GM23248 (cell line): ENCODE data around the gene NCSTN. TPM values are rescaled to one million over a fixed set of nuclear protein-coding genes. Genes with fewer than 3 reads are reported as not detected.
A peak's percentile ranks its signal among the peaks of the same experiment; 100 is the strongest.

ENCODE experiments used
- DNase-seq: peaks from one replicate; pipeline ENCODE4 v3.0.0-alpha.2; 2015
- H2AFZ ChIP-seq: fragments of 200-600 bp; sonication (generic); 2 replicates; pipeline ENCODE4 v1.6.1; 2016; ENCODE audit warnings: antibody characterized with exemption
- H3F3A ChIP-seq: fragments of 200-600 bp; sonication (generic); 2 replicates; pipeline ENCODE4 v1.6.1; 2016; ENCODE audit warnings: mild to moderate bottlenecking, antibody characterized with exemption, mixed run types; ENCODE audit not compliant: insufficient read depth
- H3K27ac ChIP-seq: fragments of 200-600 bp; sonication (generic); 2 replicates; pipeline ENCODE4 v1.5.1; 2016; ENCODE audit warnings: mild to moderate bottlenecking
- H3K27me3 ChIP-seq: fragments of 200-600 bp; sonication (generic); replicated peaks from 2 replicates; pipeline ENCODE4 v1.6.1; 2016; ENCODE audit warnings: mild to moderate bottlenecking; ENCODE audit not compliant: insufficient read depth
- H3K36me3 ChIP-seq: fragments of 200-600 bp; sonication (generic); 2 replicates; pipeline ENCODE4 v1.6.1; 2016; ENCODE audit warnings: low read depth, mild to moderate bottlenecking
- H3K4me1 ChIP-seq: fragments of 200-600 bp; sonication (generic); 2 replicates; pipeline ENCODE4 v1.6.1; 2016; ENCODE audit warnings: mild to moderate bottlenecking; ENCODE audit not compliant: insufficient read depth
- H3K4me2 ChIP-seq: fragments of 200-600 bp; sonication (generic); one replicate; pipeline ENCODE4 v1.6.1; 2016; ENCODE audit warnings: mild to moderate bottlenecking; ENCODE audit not compliant: unreplicated experiment
- H3K4me3 ChIP-seq: fragments of 200-600 bp; sonication (generic); 2 replicates; pipeline ENCODE4 v1.5.1; 2016; ENCODE audit warnings: mild to moderate bottlenecking
- H3K79me2 ChIP-seq: fragments of 200-600 bp; sonication (generic); 2 replicates; pipeline ENCODE4 v1.6.1; 2016; ENCODE audit warnings: mild to moderate bottlenecking; ENCODE audit not compliant: insufficient read depth
- H3K9ac ChIP-seq: fragments of 200-600 bp; sonication (generic); 2 replicates; pipeline ENCODE4 v1.6.1; 2016; ENCODE audit warnings: mild to moderate bottlenecking
- H3K9me2 ChIP-seq: fragments of 200-600 bp; sonication (generic); 2 replicates; pipeline ENCODE4 v1.6.1; 2016; ENCODE audit warnings: mixed run types, mild to moderate bottlenecking, moderate library complexity; ENCODE audit not compliant: insufficient read depth
- H3K9me3 ChIP-seq: fragments of 200-600 bp; sonication (generic); one replicate; pipeline ENCODE4 v1.6.1; 2017; ENCODE audit warnings: low read depth
- H4K20me1 ChIP-seq: fragments of 200-600 bp; sonication (generic); 2 replicates; pipeline ENCODE4 v1.6.0; 2016; ENCODE audit not compliant: insufficient read depth
- EZH2 ChIP-seq: fragments of 200-600 bp; sonication (generic); IDR thresholded peaks from 2 replicates; pipeline ENCODE4 v1.6.1; 2018; ENCODE audit warnings: antibody characterized with exemption, mild to moderate bottlenecking; ENCODE audit not compliant: insufficient read depth, poor library complexity, severe bottlenecking
- EZH2phosphoT487 ChIP-seq: fragments of 200-600 bp; sonication (generic); IDR thresholded peaks from 2 replicates; pipeline ENCODE4 v1.6.1; 2018; ENCODE audit warnings: antibody characterized with exemption, moderate library complexity, mild to moderate bottlenecking, low read depth; ENCODE audit not compliant: insufficient read depth
- WGBS, 2 experiments: methylation state at CpG; one replicate each; pipeline ENCODE4 v1.1.6; 2015 to 2017; ENCODE audit warnings: low lambda C conversion rate in 2 of 2, low coverage in 1 of 2; ENCODE audit errors: missing lambda C conversion rate in 2 of 2; 5-methylcytosine and 5-hydroxymethylcytosine counted together
- in situ Hi-C: fragments of 300-500 bp; cut with MboI; formaldehyde crosslinking; loops from 2 replicates; pipeline ENCODE4 v1.15.0; 2020
- polyA plus RNA-seq: library from polyadenylated mRNA; unstranded; fragments of >200 nt; fragmentation: Nextera tagmentation; extraction: Ambion mirVana; gene quantifications from 2 replicates; pipeline ENCODE4 v1.2.1, GENCODE V29; 2016
- total RNA-seq: library from RNA; depleted of rRNA; stranded (reverse); fragments of >200 nt; shearing (Covaris generic); gene quantifications from 2 replicates; pipeline ENCODE4 v1.2.3, GENCODE V29; 2014

NCSTN gene
- total and polyA plus RNA-seq, 2 experiments from 2014 or later, result 104 to 138 TPM

- H3K4me3 ChIP-seq, result no peak overlapping the region
- H3K27ac ChIP-seq, result no peak overlapping the region
- no peak overlapping the region; the same call in 1 of the 2 replicates for H3K9ac ChIP-seq
- TF ChIP-seq EZH2 (no peak), EZH2phosphoT487 (no peak)
- H3K9me2 ChIP-seq, result no peaks in the 10 kb centered on the region
- in situ Hi-C loops, result no loop called here
- H3K79me2 ChIP-seq, result no peaks in the 10 kb centered on the region
- H3K9me3 ChIP-seq, result no peaks in the 10 kb centered on the region
- no peak overlapping the region for H2AFZ ChIP-seq
- H3K4me1 ChIP-seq, result peaks cover 6% of the 10 kb centered on the region; the same call in 1 of the 2 replicates
- no peak overlapping the region for H3K4me2 ChIP-seq
- H4K20me1 ChIP-seq, result no peaks in the 10 kb centered on the region
- H3F3A ChIP-seq, result peaks cover 4% of the 10 kb centered on the region; the same call in 1 of the 2 replicates
- H3K36me3 ChIP-seq, result no peaks in the 10 kb centered on the region; the same call in 1 of the 2 replicates
- DNase-seq, result no peak
- WGBS, 2 experiments, result 77 to 80% methylated on average over 8 to 9 of the region's 9 CpGs
- no peaks in the 10 kb centered on the region for H3K27me3 ChIP-seq
Measured at GRCh38 chr1:160362168-160362957, 19.2 kb downstream of the NCSTN start.

- H3K9ac ChIP-seq, result no peak overlapping the region
Measured at GRCh38 chr1:160363010-160363409, 19.8 kb downstream of the NCSTN start.

GRCh38 chr1:160363951-160364735, 21.0 kb downstream of the NCSTN start:
- H2AFZ ChIP-seq, result no peak overlapping the region
- no peaks in the 10 kb centered on the region for H3K4me1 ChIP-seq
- TF ChIP-seq EZH2, result no peak
- TF ChIP-seq EZH2phosphoT487, result no peak
- no peak overlapping the region for H3K4me2 ChIP-seq
- no peaks in the 10 kb centered on the region for H4K20me1 ChIP-seq
- no peaks in the 10 kb centered on the region for H3K9me2 ChIP-seq
- H3K4me3 ChIP-seq, result no peak overlapping the region
- H3K9ac ChIP-seq, result no peak overlapping the region
- no peaks in the 10 kb centered on the region; the same call in 1 of the 2 replicates for H3K36me3 ChIP-seq
- H3K9me3 ChIP-seq, result no peaks in the 10 kb centered on the region
- no peaks in the 10 kb centered on the region for H3K79me2 ChIP-seq
- peak; percentile 34 for DNase-seq
- peaks cover 4% of the 10 kb centered on the region; the same call in 1 of the 2 replicates for H3F3A ChIP-seq
- in situ Hi-C loops, result no loop called here
- WGBS, 2 experiments, result 52 to 55% methylated on average over 11 to 12 of the region's 12 CpGs
- H3K27me3 ChIP-seq, result no peaks in the 10 kb centered on the region
- H3K27ac ChIP-seq, result no peak overlapping the region

More at GRCh38 chr1:160363010-160363409, 19.8 kb downstream of the NCSTN start:
- no peaks in the 10 kb centered on the region for H3K9me2 ChIP-seq
- TF ChIP-seq EZH2 (no peak), EZH2phosphoT487 (no peak)
- 40 to 49% methylated on average over 5 of the region's 5 CpGs for WGBS, 2 experiments
- in situ Hi-C loops, result no loop called here
- DNase-seq, result no peak
- H3K27ac ChIP-seq, result no peak overlapping the region
- no peaks in the 10 kb centered on the region for H3K4me1 ChIP-seq
- H3K4me2 ChIP-seq, result no peak overlapping the region
- H2AFZ ChIP-seq, result no peak overlapping the region
- H3K27me3 ChIP-seq, result no peaks in the 10 kb centered on the region
- H4K20me1 ChIP-seq, result no peaks in the 10 kb centered on the region
- H3K9me3 ChIP-seq, result no peaks in the 10 kb centered on the region
- no peak overlapping the region for H3K4me3 ChIP-seq
- no peaks in the 10 kb centered on the region; the same call in 1 of the 2 replicates for H3K36me3 ChIP-seq
- H3K79me2 ChIP-seq, result no peaks in the 10 kb centered on the region
- H3F3A ChIP-seq, result peaks cover 4% of the 10 kb centered on the region; the same call in 1 of the 2 replicates

- DNase-seq, result no peak
- Histone ChIP-seq H2AFZ (no peak overlapping the region), H3K4me1 (no peaks in the 10 kb centered on the region), H3K27me3 (no peaks in the 10 kb centered on the region), H3K27ac (no peak overlapping the region), H3K9ac (no peak overlapping the region), H4K20me1 (no peaks in the 10 kb centered on the region), H3K9me3 (no peaks in the 10 kb centered on the region), H3K4me3 (no peak overlapping the region), H3K79me2 (no peaks in the 10 kb centered on the region), H3K36me3 (no peaks in the 10 kb centered on the region), H3F3A (peaks cover 4% of the 10 kb centered on the region; the same call in 1 of the 2 replicates), H3K4me2 (no peak overlapping the region), H3K9me2 (no peaks in the 10 kb centered on the region)
- in situ Hi-C loops, result no loop called here
- TF ChIP-seq EZH2, result no peak
- no peak for TF ChIP-seq EZH2phosphoT487
- WGBS, 2 experiments, result 86 to 100% methylated on average over 1 of the region's 1 CpG
Measured at GRCh38 chr1:160365325-160365724, 22.1 kb downstream of the NCSTN start.
